Naive thymus-derived CD4-positive, alpha-beta T cell (primary cell): ENCODE measurements around the gene TRIP11. TPM values are rescaled to one million over a fixed set of nuclear protein-coding genes. Genes with fewer than 3 reads are reported as not detected.
A peak's percentile ranks its signal among the peaks of the same experiment; 100 is the strongest.

Experiments used
- ATAC-seq: fragments of 150-1000 bp; cut with Tn5 transposase; 2 replicates; pipeline ENCODE4 v1.10.0; 2021; ENCODE audit warnings: mild to moderate bottlenecking, moderate library complexity
- CTCF ChIA-PET: fragments of 350-600 bp; sonication (Branson Sonifier 250); formaldehyde crosslinking; loops from one replicate; lab custom pipeline; 2021; ENCODE audit warnings: antibody characterized with exemption; lab: Charles Lee
- POLR2A ChIA-PET: fragments of 350-600 bp; sonication (Branson Sonifier 250); formaldehyde crosslinking; loops from one replicate; lab custom pipeline; 2021; ENCODE audit warnings: antibody characterized with exemption, inconsistent platforms; lab: Charles Lee
- DNase-seq, 9 donors: peaks; one replicate each; pipeline versions ENCODE4 v3.0.0 to v3.0.0-alpha.2; 2020 to 2022; ENCODE audit warnings: mixed read lengths in 1 of 9
- H3K27ac ChIP-seq: one replicate; pipeline ENCODE4 v1.7.0; 2013; ENCODE audit warnings: mild to moderate bottlenecking, low read depth, low read length, moderate library complexity
- H3K27me3 ChIP-seq, 2 donors: one replicate each; pipeline ENCODE4 v1.7.0; 2013; ENCODE audit warnings: low read length in 2 of 2, mild to moderate bottlenecking in 2 of 2, moderate library complexity in 2 of 2; ENCODE audit not compliant: control insufficient read depth in 2 of 2, insufficient read depth in 2 of 2
- H3K36me3 ChIP-seq, 3 experiments: 1 replicate in 2 of 3; 2 replicates in 1 of 3; pipeline ENCODE4 v1.7.0; 2013; ENCODE audit warnings: low read length in 3 of 3, mild to moderate bottlenecking in 3 of 3, moderate library complexity in 1 of 3; ENCODE audit not compliant: insufficient read depth in 3 of 3, control insufficient read depth in 2 of 3
- H3K4me1 ChIP-seq, 2 donors: one replicate each; pipeline ENCODE4 v1.7.0; 2013; ENCODE audit warnings: low read length in 2 of 2, mild to moderate bottlenecking in 2 of 2, moderate library complexity in 1 of 2; ENCODE audit not compliant: control insufficient read depth in 2 of 2, insufficient read depth in 2 of 2
- H3K4me3 ChIP-seq: 2 replicates; pipeline ENCODE4 v1.7.0; 2013; ENCODE audit warnings: mild to moderate bottlenecking, low read length
- H3K9me3 ChIP-seq, 3 experiments: 1 replicate in 2 of 3; 2 replicates in 1 of 3; pipeline ENCODE4 v1.7.0; 2013; ENCODE audit warnings: low read length in 3 of 3; ENCODE audit not compliant: control insufficient read depth in 2 of 3
- H3K27ac Mint-ChIP-seq, 9 donors: one replicate each; pipeline ENCODE4 v1.8.0; 2020 to 2022; ENCODE audit warnings: mixed read lengths in 9 of 9, mild to moderate bottlenecking in 8 of 9, moderate library complexity in 5 of 9, inconsistent platforms in 2 of 9
- H3K27me3 Mint-ChIP-seq, 5 donors: one replicate each; pipeline ENCODE4 v1.8.0; 2021 to 2022; ENCODE audit warnings: mixed read lengths in 5 of 5, mild to moderate bottlenecking in 1 of 5
- H3K36me3 Mint-ChIP-seq, 5 donors: one replicate each; pipeline ENCODE4 v1.8.0; 2020 to 2022; ENCODE audit warnings: mixed read lengths in 5 of 5, mild to moderate bottlenecking in 3 of 5, inconsistent platforms in 1 of 5
- H3K4me1 Mint-ChIP-seq, 7 donors: one replicate each; pipeline ENCODE4 v1.8.0; 2020 to 2022; ENCODE audit warnings: mixed read lengths in 7 of 7, mild to moderate bottlenecking in 3 of 7, inconsistent platforms in 1 of 7
- H3K4me3 Mint-ChIP-seq, 10 donors: one replicate each; pipeline ENCODE4 v1.8.0; 2020 to 2022; ENCODE audit warnings: mild to moderate bottlenecking in 10 of 10, mixed read lengths in 10 of 10, moderate library complexity in 6 of 10, inconsistent platforms in 2 of 10
- H3K9me3 Mint-ChIP-seq, 11 donors: one replicate each; pipeline ENCODE4 v1.8.0; 2020 to 2022; ENCODE audit warnings: mixed read lengths in 11 of 11, mild to moderate bottlenecking in 4 of 11, inconsistent platforms in 1 of 11, moderate library complexity in 1 of 11
- intact Hi-C, 2 donors: fragments of 100-400 bp; cut with micrococcal nuclease; formaldehyde crosslinking; loops; one replicate each; pipeline ENCODE4 v1.15.1; 2023
- polyA plus RNA-seq, 2 donors: library from polyadenylated mRNA; unstranded; fragments of 300-500 nt; fragmentation: Illumina TruSeq; gene quantifications; one replicate each; pipeline ENCODE4 v1.2.3, GENCODE V29; 2021
- total RNA-seq, 6 experiments: library from RNA in 5 of 6; stranded (reverse) in 5 of 6; gene quantifications; 1 replicate in 5 of 6; 2 replicates in 1 of 6; pipeline ENCODE4 v1.2.3 and lab custom pipeline; 2021 to 2026

The TRIP11 gene
- total and polyA plus RNA-seq, 7 experiments from 2014 or later = 34.1 to 74.8 (median 58.4) TPM

DNA sequence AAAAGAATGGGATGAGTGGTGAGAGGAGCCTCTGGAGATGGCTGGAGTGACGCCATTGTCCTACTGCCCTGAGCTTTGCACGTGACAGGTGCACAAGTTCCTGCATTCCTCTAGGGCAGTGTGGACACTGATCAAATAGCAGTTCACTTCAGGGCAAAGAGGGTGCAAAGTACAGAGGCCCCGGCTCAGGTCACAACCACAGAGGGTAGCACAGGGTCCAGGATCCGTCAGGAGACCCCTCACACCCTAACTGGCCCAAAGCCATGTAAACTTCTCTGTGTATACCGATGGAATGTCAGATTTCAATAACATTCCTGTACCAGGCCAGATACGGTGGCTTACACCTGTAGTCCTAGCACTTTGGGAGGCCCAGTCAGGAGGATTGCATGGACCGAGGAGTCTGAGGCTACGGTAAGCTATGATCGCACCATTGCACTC, 82.0 kb downstream of the TRIP11 start:
- Mint-ChIP-seq H3K27me3 (peaks cover 0 to 6% (median 5%) of the 10 kb centered on the region in 5 donors), H3K4me1 (no peaks in the 10 kb centered on the region), H3K36me3 (no peaks in the 10 kb centered on the region), H3K9me3 (no peaks in the 10 kb centered on the region), H3K4me3 (no peak overlapping the region), H3K27ac (no peak overlapping the region)
- intact Hi-C loops = no loop called here
- DNase-seq (no peak), ATAC-seq (no peak)
- no peaks in the 10 kb centered on the region for H3K4me1 ChIP-seq
- no peaks in the 10 kb centered on the region for H3K9me3 ChIP-seq
- H3K4me3 ChIP-seq = no peak overlapping the region
- H3K27me3 ChIP-seq = no peaks in the 10 kb centered on the region
- H3K27ac ChIP-seq = no peak overlapping the region
- no peaks in the 10 kb centered on the region for H3K36me3 ChIP-seq
- POLR2A ChIA-PET = no interaction called here
- CTCF ChIA-PET = no interaction called here

DNA sequence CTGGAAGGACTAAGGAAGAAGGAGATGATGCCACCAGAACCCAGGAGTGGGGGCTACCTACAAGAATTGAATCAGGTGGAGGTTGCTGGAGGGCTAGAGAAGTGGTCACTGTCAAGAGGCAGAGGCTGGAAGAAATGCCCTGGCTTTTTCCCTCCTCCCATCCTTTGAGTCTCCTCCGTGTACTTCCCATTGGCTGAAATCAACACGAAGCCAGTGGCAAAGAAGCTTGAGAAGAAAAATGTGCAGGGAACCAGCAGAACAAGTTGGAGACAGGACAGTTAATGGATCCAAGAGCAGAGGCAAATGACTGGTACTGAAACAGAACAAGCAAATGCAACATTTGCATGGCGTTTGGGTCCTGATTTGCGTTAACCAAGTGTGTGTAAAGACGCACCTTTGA, 83.2 kb downstream of the TRIP11 start:
- Histone ChIP-seq H3K36me3 (no peaks in the 10 kb centered on the region), H3K27ac (no peak overlapping the region), H3K27me3 (no peaks in the 10 kb centered on the region), H3K4me1 (no peaks in the 10 kb centered on the region), H3K9me3 (no peaks in the 10 kb centered on the region), H3K4me3 (no peak overlapping the region)
- CTCF ChIA-PET = no interaction called here
- H3K27ac Mint-ChIP-seq = no peak overlapping the region
- intact Hi-C loops = no loop called here
- POLR2A ChIA-PET = no interaction called here
- no peaks in the 10 kb centered on the region for H3K4me1 Mint-ChIP-seq
- no peak overlapping the region for H3K4me3 Mint-ChIP-seq
- H3K9me3 Mint-ChIP-seq = peaks cover 0 to 3% (median 0%) of the 10 kb centered on the region in 11 donors
- H3K36me3 Mint-ChIP-seq = no peaks in the 10 kb centered on the region
- ATAC-seq (no peak), DNase-seq (no peak)
- peaks cover 0 to 6% (median 5%) of the 10 kb centered on the region in 5 donors for H3K27me3 Mint-ChIP-seq

DNA sequence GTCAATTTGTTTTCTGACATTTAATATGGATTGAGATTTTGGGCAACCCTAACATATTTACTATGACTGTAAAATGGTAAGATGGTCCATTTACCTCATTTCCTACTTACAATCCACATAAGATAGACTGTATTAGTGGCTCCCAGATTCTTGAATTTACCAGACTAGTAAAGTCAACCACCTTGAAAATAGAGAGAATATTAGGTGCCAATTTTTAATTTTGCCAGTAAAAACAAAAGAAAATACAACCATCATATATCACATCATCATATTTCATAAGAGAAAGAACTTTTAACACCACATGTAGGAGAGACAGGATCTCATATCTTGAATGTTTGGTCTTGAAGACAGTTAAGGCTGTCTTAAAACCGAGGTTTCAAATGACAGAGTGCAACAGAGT, 84.7 kb downstream of the TRIP11 start:
- H3K4me3 ChIP-seq = no peak overlapping the region
- DNase-seq (no peak), ATAC-seq (no peak)
- ChIA-PET POLR2A (no interaction called here), CTCF (no interaction called here)
- intact Hi-C loops = no loop called here
- H3K4me3 Mint-ChIP-seq = no peak overlapping the region
- peaks cover 0 to 12% (median 5%) of the 10 kb centered on the region in 5 donors for H3K27me3 Mint-ChIP-seq
- no peaks in the 10 kb centered on the region for H3K9me3 ChIP-seq
- H3K36me3 Mint-ChIP-seq = no peaks in the 10 kb centered on the region
- no peaks in the 10 kb centered on the region for H3K4me1 Mint-ChIP-seq
- H3K27ac Mint-ChIP-seq = no peak overlapping the region
- no peaks in the 10 kb centered on the region for H3K27me3 ChIP-seq
- H3K27ac ChIP-seq = no peak overlapping the region
- no peaks in the 10 kb centered on the region for H3K36me3 ChIP-seq
- no peaks in the 10 kb centered on the region for H3K4me1 ChIP-seq
- H3K9me3 Mint-ChIP-seq = peaks cover 0 to 3% (median 0%) of the 10 kb centered on the region in 11 donors

DNA sequence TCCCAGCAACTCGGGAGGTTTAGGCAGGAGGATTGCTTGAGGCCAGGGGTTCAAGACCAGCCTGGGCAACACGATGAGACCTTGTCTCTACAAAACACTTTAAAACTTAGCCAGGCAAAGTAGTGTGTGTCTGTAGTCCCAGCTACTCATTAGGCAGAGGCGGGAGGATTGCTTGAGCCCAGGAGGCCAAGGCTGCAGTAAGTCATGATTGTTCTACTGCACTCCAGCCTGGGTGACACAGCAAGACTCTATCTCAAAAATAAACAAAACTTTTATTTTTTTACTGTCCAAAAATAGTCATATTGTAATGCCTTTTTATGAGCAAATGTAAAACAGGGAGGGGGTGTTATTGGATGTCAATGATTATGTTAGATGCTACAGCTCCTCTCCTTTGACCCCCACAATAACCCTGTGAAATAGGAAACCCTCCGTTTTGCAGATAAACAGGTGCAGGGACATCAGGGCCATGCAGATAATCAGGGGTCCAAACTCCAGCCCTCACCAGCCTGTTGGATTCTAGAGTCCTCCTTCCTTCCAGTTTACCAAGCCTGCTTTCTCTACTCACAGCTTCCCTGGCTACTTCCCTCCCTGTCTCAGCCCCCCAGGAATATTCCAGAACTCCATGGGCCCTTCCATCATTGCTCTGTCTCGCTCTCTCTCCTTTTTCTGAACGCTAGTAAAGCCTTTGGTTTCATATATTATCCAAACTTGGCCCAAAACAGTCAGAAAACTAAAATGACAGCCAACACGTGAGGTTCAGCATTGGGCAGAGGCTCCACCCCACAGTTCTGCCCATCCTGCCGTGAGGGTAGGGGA, 86.5 kb downstream of the TRIP11 start:
- CTCF ChIA-PET = no interaction called here
- H3K27me3 Mint-ChIP-seq = peaks cover 0 to 24% (median 5%) of the 10 kb centered on the region in 5 donors
- intact Hi-C loops = no loop called here

DNA sequence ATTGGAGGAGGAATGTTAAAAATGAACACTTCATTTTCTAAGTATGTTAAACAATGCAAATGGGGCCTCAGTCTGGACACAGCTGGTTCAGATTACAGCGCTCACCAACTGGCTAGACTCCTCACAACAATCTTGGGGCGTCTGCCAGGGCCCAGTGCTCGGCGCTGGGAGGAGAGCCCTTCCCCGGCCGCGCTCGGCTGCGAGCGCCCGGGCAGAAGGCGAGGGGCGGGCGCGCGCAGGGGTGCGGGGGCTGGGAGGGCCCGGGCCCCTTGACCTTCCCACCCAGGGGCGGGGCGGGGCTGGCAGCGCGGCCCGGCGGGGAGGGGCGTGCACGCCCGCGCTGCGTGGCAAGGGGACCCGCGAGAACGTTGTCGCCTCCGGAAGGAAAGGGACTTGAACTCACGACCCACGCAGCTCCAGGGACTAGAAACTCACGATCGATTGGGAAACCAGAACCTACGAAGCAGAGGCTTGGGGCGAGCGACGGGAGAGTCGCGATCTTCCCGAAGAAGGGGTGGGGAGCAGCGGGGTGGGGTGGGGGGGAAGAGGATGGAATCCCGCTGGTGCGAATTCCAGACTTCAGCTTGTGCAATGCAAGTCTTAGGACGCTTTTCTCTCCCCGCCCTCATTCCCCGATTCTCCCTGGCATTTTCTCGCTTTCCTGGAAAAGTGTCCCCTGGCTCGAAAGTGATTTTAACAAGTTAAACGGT, 92.2 kb downstream of the TRIP11 start, which contains the start of gene FBLN5:
Gene FBLN5 (minus strand): TSS at position 220 of the 710 bp plus-strand sequence. CDS start 465 bp downstream, outside the sequence.
- Histone ChIP-seq H3K27me3 (peaks cover 0 to 11% of the 10 kb centered on the region in 2 donors), H3K36me3 (no peaks in the 10 kb centered on the region), H3K27ac (no peak within 1 kb of the TSS), H3K4me1 (peaks cover 4 to 12% of the 10 kb centered on the region in 2 donors), H3K9me3 (no peaks in the 10 kb centered on the region), H3K4me3 (peak within 1 kb of the TSS; percentile 57)
- H3K9me3 Mint-ChIP-seq = peaks cover 0 to 3% (median 0%) of the 10 kb centered on the region in 11 donors
- ChIA-PET POLR2A (no interaction called here), CTCF (no interaction called here)
- peaks cover 6 to 19% (median 15%) of the 10 kb centered on the region in 7 donors for H3K4me1 Mint-ChIP-seq
- intact Hi-C loops = no loop called here
- H3K27me3 Mint-ChIP-seq = peaks cover 25 to 60% (median 29%) of the 10 kb centered on the region in 5 donors
- peak within 1 kb of the TSS; percentile 79 to 94 (median 87) for H3K4me3 Mint-ChIP-seq
- DNase-seq (peak in 8 of 9 donors; percentile 7 to 32 (median 14)), ATAC-seq (peak; percentile 70)
- H3K36me3 Mint-ChIP-seq = peaks cover 0 to 4% (median 0%) of the 10 kb centered on the region in 5 donors
- peak within 1 kb of the TSS in 6 of 9 donors; percentile 23 to 76 (median 56) for H3K27ac Mint-ChIP-seq

More for the DNA sequence above, 86.5 kb downstream of the TRIP11 start:
- no peaks in the 10 kb centered on the region for H3K27me3 ChIP-seq
- Mint-ChIP-seq H3K4me1 (peaks cover 0 to 3% (median 0%) of the 10 kb centered on the region in 7 donors), H3K27ac (no peak overlapping the region), H3K4me3 (no peak overlapping the region), H3K9me3 (peaks cover 0 to 3% (median 0%) of the 10 kb centered on the region in 11 donors), H3K36me3 (no peaks in the 10 kb centered on the region)
- H3K9me3 ChIP-seq = no peaks in the 10 kb centered on the region
- POLR2A ChIA-PET = no interaction called here
- H3K4me1 ChIP-seq = no peaks in the 10 kb centered on the region
- no peak overlapping the region for H3K27ac ChIP-seq
- no peak for ATAC-seq
- H3K4me3 ChIP-seq = no peak overlapping the region
- no peaks in the 10 kb centered on the region for H3K36me3 ChIP-seq
- no peak for DNase-seq

DNA sequence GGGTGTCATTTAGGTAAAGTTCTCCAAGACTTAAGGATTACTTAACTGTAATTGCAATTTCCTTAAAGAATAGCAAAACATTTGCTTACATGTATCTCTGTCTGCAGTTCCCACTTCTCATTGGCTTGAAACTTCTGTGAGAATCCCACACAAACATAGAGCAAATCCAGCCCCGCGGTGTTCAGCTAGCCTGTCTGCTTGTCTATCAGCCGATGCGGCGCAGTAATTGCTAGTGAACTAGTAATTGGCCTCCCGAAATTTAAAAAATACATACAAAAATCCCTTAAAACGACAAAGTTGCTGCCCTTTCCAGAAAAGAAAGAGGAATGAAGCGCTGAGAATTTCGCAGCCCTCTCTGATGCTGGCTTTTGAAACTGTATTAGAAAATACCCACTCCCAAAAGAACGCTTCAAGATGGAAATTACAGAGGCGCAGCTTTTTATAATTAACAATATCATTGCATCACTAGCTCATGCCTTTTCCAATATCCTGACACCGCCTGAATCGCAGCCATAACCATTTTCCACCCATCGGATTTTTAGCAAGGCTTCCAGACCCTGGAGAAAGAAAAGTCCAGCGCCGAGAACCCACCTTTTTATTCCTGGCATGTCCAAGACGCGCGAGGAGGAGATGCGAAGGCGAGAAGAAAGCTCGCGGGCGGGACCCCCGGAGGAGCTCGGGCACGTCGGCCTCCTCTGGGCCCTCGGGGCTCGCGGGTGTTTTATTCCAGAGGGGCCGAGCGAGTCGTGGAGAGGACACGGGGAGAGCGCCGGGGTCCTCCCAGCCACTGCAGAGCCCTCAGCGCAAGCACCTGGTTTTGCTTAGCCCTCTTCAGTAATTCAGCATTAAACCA, 93.0 kb downstream of the TRIP11 start:
- Mint-ChIP-seq H3K27ac (peak overlapping the region in 5 of 9 donors; percentile 23 to 76 (median 67)), H3K4me1 (peaks cover 6 to 19% (median 15%) of the 10 kb centered on the region in 7 donors), H3K4me3 (peak overlapping the region; percentile 79 to 94 (median 87)), H3K9me3 (peaks cover 0 to 1% (median 0%) of the 10 kb centered on the region in 11 donors), H3K27me3 (peaks cover 25 to 60% (median 29%) of the 10 kb centered on the region in 5 donors), H3K36me3 (peaks cover 0 to 4% (median 0%) of the 10 kb centered on the region in 5 donors)
- Histone ChIP-seq H3K36me3 (no peaks in the 10 kb centered on the region), H3K27me3 (peaks cover 0 to 11% of the 10 kb centered on the region in 2 donors), H3K4me3 (peak overlapping the region; percentile 57), H3K27ac (no peak overlapping the region), H3K9me3 (no peaks in the 10 kb centered on the region), H3K4me1 (peaks cover 4 to 12% of the 10 kb centered on the region in 2 donors)
- DNase-seq = peak in 2 of 9 donors; percentile 3 to 7
- ChIA-PET POLR2A (no interaction called here), CTCF (no interaction called here)
- intact Hi-C loops = no loop called here
- ATAC-seq = no peak
